Naive thymus-derived CD8-positive, alpha-beta T cell (primary cell): Measurements from ENCODE around the gene OR6B1. TPM values are rescaled to one million over a fixed set of nuclear protein-coding genes. Genes with fewer than 3 reads are reported as not detected.
"Not testable (repeated sequence)": the region's sequence is repeated elsewhere in the genome, so short reads cannot be mapped to it uniquely, and the experiment has no call there.

Source experiments
- ATAC-seq, 2 donors: fragments of 150-1000 bp; cut with Tn5 transposase in 1 of 2; sonication (Bioruptor Pico), chemical (Tn5 transposase) in 1 of 2; 1 replicate in 1 of 2; 2 replicates in 1 of 2; pipeline ENCODE4 v1.10.0; 2021; ENCODE audit warnings: mild to moderate bottlenecking in 2 of 2, moderate library complexity in 2 of 2
- POLR2A ChIA-PET: fragments of 350-600 bp; sonication (Branson Sonifier 250); formaldehyde crosslinking; loops from one replicate; lab custom pipeline; 2021; ENCODE audit warnings: antibody characterized with exemption; lab: Charles Lee
- DNase-seq, 10 donors: peaks; one replicate each; pipeline versions ENCODE4 v3.0.0 to v3.0.0-alpha.2; 2020 to 2022
- H3K27ac Mint-ChIP-seq, 10 donors: one replicate each; pipeline ENCODE4 v1.8.0; 2020 to 2022; ENCODE audit warnings: mild to moderate bottlenecking in 10 of 10, mixed read lengths in 10 of 10, moderate library complexity in 4 of 10, inconsistent platforms in 1 of 10
- H3K27me3 Mint-ChIP-seq, 5 donors: one replicate each; pipeline ENCODE4 v1.8.0; 2021 to 2022; ENCODE audit warnings: mixed read lengths in 5 of 5
- H3K36me3 Mint-ChIP-seq, 3 donors: one replicate each; pipeline ENCODE4 v1.8.0; 2020 to 2022; ENCODE audit warnings: mixed read lengths in 3 of 3, mild to moderate bottlenecking in 2 of 3, inconsistent platforms in 1 of 3
- H3K4me1 Mint-ChIP-seq, 4 donors: one replicate each; pipeline ENCODE4 v1.8.0; 2021 to 2022; ENCODE audit warnings: mixed read lengths in 4 of 4
- H3K4me3 Mint-ChIP-seq, 10 donors: one replicate each; pipeline ENCODE4 v1.8.0; 2020 to 2022; ENCODE audit warnings: mild to moderate bottlenecking in 10 of 10, mixed read lengths in 10 of 10, moderate library complexity in 6 of 10, inconsistent platforms in 1 of 10
- H3K9me3 Mint-ChIP-seq, 9 donors: one replicate each; pipeline ENCODE4 v1.8.0; 2020 to 2022; ENCODE audit warnings: mixed read lengths in 9 of 9, mild to moderate bottlenecking in 3 of 9, inconsistent platforms in 1 of 9, moderate library complexity in 1 of 9
- polyA plus RNA-seq, 3 donors: library from polyadenylated mRNA; unstranded; fragments of 300-500 nt; fragmentation: Illumina TruSeq; gene quantifications; one replicate each; pipeline ENCODE4 v1.2.3, GENCODE V29; 2021
- total RNA-seq, 8 experiments: library from RNA in 2 of 8; stranded (reverse) in 2 of 8; gene quantifications; one replicate each; pipeline ENCODE4 v1.2.3 and lab custom pipeline; 2021 to 2026

OR6B1 gene
- total and polyA plus RNA-seq, 5 experiments from 2014 or later, result not detected

GRCh38 chr7:144028547-144028946, 28.4 kb downstream of the OR6B1 start:
- Mint-ChIP-seq H3K4me3 (no peak overlapping the region), H3K27me3 (peaks cover 6 to 12% (median 11%) of the 10 kb centered on the region in 5 donors), H3K27ac (no peak overlapping the region), H3K36me3 (no peaks in the 10 kb centered on the region), H3K9me3 (no peaks in the 10 kb centered on the region), H3K4me1 (no peaks in the 10 kb centered on the region)
- POLR2A ChIA-PET, result no interaction called here
- DNase-seq, result no peak
- ATAC-seq, result no peak

GRCh38 chr7:144032516-144032915, 32.4 kb downstream of the OR6B1 start:
- no peak for DNase-seq
- Mint-ChIP-seq H3K36me3 (no peaks in the 10 kb centered on the region), H3K27me3 (peaks cover 13 to 34% (median 18%) of the 10 kb centered on the region in 5 donors), H3K9me3 (no peaks in the 10 kb centered on the region), H3K27ac (no peak overlapping the region), H3K4me1 (no peaks in the 10 kb centered on the region), H3K4me3 (no peak overlapping the region)
- ATAC-seq, result no peak
- POLR2A ChIA-PET, result no interaction called here

GRCh38 chr7:144032985-144033709, 33.0 kb downstream of the OR6B1 start:
- no peaks in the 10 kb centered on the region for H3K9me3 Mint-ChIP-seq
- H3K27me3 Mint-ChIP-seq, result peaks cover 12 to 34% (median 18%) of the 10 kb centered on the region in 5 donors
- no peak for DNase-seq
- H3K27ac Mint-ChIP-seq, result no peak overlapping the region
- no peaks in the 10 kb centered on the region for H3K4me1 Mint-ChIP-seq
- no peak for ATAC-seq
- H3K36me3 Mint-ChIP-seq, result no peaks in the 10 kb centered on the region
- POLR2A ChIA-PET, result no interaction called here
- H3K4me3 Mint-ChIP-seq, result no peak overlapping the region

GRCh38 chr7:144035385-144035784, 35.3 kb downstream of the OR6B1 start:
- ATAC-seq, result no peak
- peaks cover 0 to under 1% (median 0%) of the 10 kb centered on the region in 9 donors for H3K9me3 Mint-ChIP-seq
- H3K4me1 Mint-ChIP-seq, result no peaks in the 10 kb centered on the region
- POLR2A ChIA-PET, result no interaction called here
- H3K4me3 Mint-ChIP-seq, result no peak overlapping the region
- H3K36me3 Mint-ChIP-seq, result no peaks in the 10 kb centered on the region
- no peak for DNase-seq
- H3K27ac Mint-ChIP-seq, result no peak overlapping the region
- peaks cover 13 to 34% (median 18%) of the 10 kb centered on the region in 5 donors for H3K27me3 Mint-ChIP-seq

- no peak overlapping the region for H3K27ac Mint-ChIP-seq
- peaks cover 13 to 34% (median 18%) of the 10 kb centered on the region in 5 donors for H3K27me3 Mint-ChIP-seq
- ATAC-seq (no peak), DNase-seq (no peak)
- peaks cover 0 to 1% (median 0%) of the 10 kb centered on the region in 9 donors for H3K9me3 Mint-ChIP-seq
- POLR2A ChIA-PET, result no interaction called here
- H3K36me3 Mint-ChIP-seq, result no peaks in the 10 kb centered on the region
- H3K4me1 Mint-ChIP-seq, result no peaks in the 10 kb centered on the region
- H3K4me3 Mint-ChIP-seq, result no peak overlapping the region
These were observed 36.3 kb downstream of the OR6B1 start for GRCh38 chr7:144036302-144036885.

- Mint-ChIP-seq H3K9me3 (peaks cover 0 to 1% (median 0%) of the 10 kb centered on the region in 9 donors), H3K4me3 (no peak overlapping the region), H3K27ac (no peak overlapping the region), H3K27me3 (peaks cover 7 to 32% (median 17%) of the 10 kb centered on the region in 5 donors), H3K4me1 (no peaks in the 10 kb centered on the region), H3K36me3 (no peaks in the 10 kb centered on the region)
- ATAC-seq (no peak), DNase-seq (no peak)
- POLR2A ChIA-PET, result no interaction called here
These were observed 37.4 kb downstream of the OR6B1 start for GRCh38 chr7:144037414-144038035.

GRCh38 chr7:144038887-144039286, 38.8 kb downstream of the OR6B1 start:
- ATAC-seq (no peak), DNase-seq (no peak)
- Mint-ChIP-seq H3K4me3 (no peak overlapping the region), H3K27me3 (peaks cover 1 to 19% (median 14%) of the 10 kb centered on the region in 5 donors), H3K36me3 (no peaks in the 10 kb centered on the region), H3K9me3 (peaks cover 0 to 1% (median 0%) of the 10 kb centered on the region in 9 donors), H3K4me1 (no peaks in the 10 kb centered on the region), H3K27ac (no peak overlapping the region)
- POLR2A ChIA-PET, result no interaction called here

GRCh38 chr7:144048648-144049047, 48.5 kb downstream of the OR6B1 start, which contains the start of gene OR2A5:
TSS of gene OR2A5 (plus strand) at chr7:144048948. CDS start at chr7:144050402, 1,454 bp downstream.
- H3K27me3 Mint-ChIP-seq, result peaks cover 0 to 26% (median 12%) of the 10 kb centered on the region in 5 donors
- peaks cover 0 to 2% (median 0%) of the 10 kb centered on the region in 9 donors for H3K9me3 Mint-ChIP-seq
- H3K4me3 Mint-ChIP-seq, result no peak within 1 kb of the TSS
- ATAC-seq (no peak), DNase-seq (no peak)
- no peaks in the 10 kb centered on the region for H3K36me3 Mint-ChIP-seq
- no peak within 1 kb of the TSS for H3K27ac Mint-ChIP-seq
- POLR2A ChIA-PET, result no interaction called here
- H3K4me1 Mint-ChIP-seq, result no peaks in the 10 kb centered on the region

GRCh38 chr7:144049491-144049890, 49.4 kb downstream of the OR6B1 start:
- Mint-ChIP-seq H3K4me3 (no peak overlapping the region), H3K9me3 (peaks cover 0 to 2% (median 0%) of the 10 kb centered on the region in 9 donors), H3K27me3 (peaks cover 0 to 26% (median 12%) of the 10 kb centered on the region in 5 donors), H3K36me3 (no peaks in the 10 kb centered on the region), H3K4me1 (no peaks in the 10 kb centered on the region), H3K27ac (no peak overlapping the region)
- DNase-seq (no peak), ATAC-seq (no peak)
- POLR2A ChIA-PET, result no interaction called here

- Mint-ChIP-seq H3K27me3 (peaks cover 0 to 26% (median 12%) of the 10 kb centered on the region in 5 donors), H3K4me1 (no peaks in the 10 kb centered on the region)
- POLR2A ChIA-PET, result no interaction called here
These were observed 50.0 kb downstream of the OR6B1 start for GRCh38 chr7:144050093-144050492.

GRCh38 chr7:144050884-144051283, 50.8 kb downstream of the OR6B1 start:
- H3K9me3 Mint-ChIP-seq, H3K4me3 Mint-ChIP-seq, H3K27ac Mint-ChIP-seq, POLR2A ChIA-PET, DNase-seq, H3K4me1 Mint-ChIP-seq, ATAC-seq, H3K36me3 Mint-ChIP-seq: not testable (repeated sequence)
- H3K27me3 Mint-ChIP-seq, result peaks cover 0 to 29% (median 19%) of the 10 kb centered on the region in 5 donors

More at GRCh38 chr7:144050093-144050492, 50.0 kb downstream of the OR6B1 start:
- Mint-ChIP-seq H3K36me3 (no peaks in the 10 kb centered on the region), H3K9me3 (peaks cover 0 to 2% (median 0%) of the 10 kb centered on the region in 9 donors), H3K27ac (no peak overlapping the region), H3K4me3 (no peak overlapping the region)
- ATAC-seq, result no peak
- DNase-seq, result no peak

- no peak for DNase-seq
- no peak overlapping the region for H3K4me3 Mint-ChIP-seq
- no peaks in the 10 kb centered on the region for H3K4me1 Mint-ChIP-seq
- H3K9me3 Mint-ChIP-seq, result peaks cover 0 to 13% (median 7%) of the 10 kb centered on the region in 9 donors
- peaks cover 5 to 40% (median 15%) of the 10 kb centered on the region in 5 donors for H3K27me3 Mint-ChIP-seq
- ATAC-seq, result no peak
- POLR2A ChIA-PET, result no interaction called here
- no peak overlapping the region for H3K27ac Mint-ChIP-seq
- peaks cover 2 to 10% (median 5%) of the 10 kb centered on the region in 3 donors for H3K36me3 Mint-ChIP-seq
These were observed 57.8 kb downstream of the OR6B1 start for GRCh38 chr7:144057954-144058353.
